ENCODE measurements around the gene UGT2B28. TPM values are rescaled to one million over a fixed set of nuclear protein-coding genes. Genes with fewer than 3 reads are reported as not detected.
"Not testable (repeated sequence)": the region's sequence is repeated elsewhere in the genome, so short reads cannot be mapped to it uniquely, and the experiment has no call there.

UGT2B28 gene
- polyA plus RNA-seq, 4 donors = 0.03 TPM; not detected in 3

GRCh38 chr4:69323284-69323683 is 43.0 kb downstream of the UGT2B28 start:
- Histone ChIP-seq H3K27me3 (ENCODE audit: control insufficient read depth in 3 of 3, insufficient read depth in 3 of 3, low read length in 3 of 3) (no peaks in the 10 kb centered on the region), H3K27ac (ENCODE audit: low read depth in 1 of 3, low read length in 2 of 3) (no peak overlapping the region), H3K4me3 (ENCODE audit: low read depth in 1 of 3, low read length in 3 of 3) (no peak overlapping the region), H3K4me1 (ENCODE audit: control insufficient read depth in 3 of 3, insufficient read depth in 2 of 3, low read depth in 1 of 3, low read length in 2 of 3) (peaks cover 0 to 4% (median 0%) of the 10 kb centered on the region in 3 donors), H3K36me3 (ENCODE audit: control insufficient read depth in 3 of 3, insufficient read depth in 2 of 3, low read depth in 1 of 3, low read length in 3 of 3) (no peaks in the 10 kb centered on the region), H3K9me3 (ENCODE audit: control insufficient read depth in 2 of 2, insufficient read depth in 1 of 2, low read depth in 1 of 2, low read length in 1 of 2) (no peaks in the 10 kb centered on the region)
- DNase-seq (no peak), FAIRE-seq (no peak)
- 48 to 83% (median 72%) methylated on average over 2 of the region's 2 CpGs for WGBS, 3 donors

GRCh38 chr4:69330345-69331047 is 50.2 kb downstream of the UGT2B28 start:
- peak overlapping the region in 1 of 3 donors; percentile 38 for H3K27ac ChIP-seq (ENCODE audit: low read depth in 1 of 3, low read length in 2 of 3)
- no peak for FAIRE-seq
- DNase-seq = peak in 1 of 2 donors; percentile 39

GRCh38 chr4:69331304-69331703 is 51.0 kb downstream of the UGT2B28 start:
- not testable (repeated sequence) for H3K9me3 ChIP-seq (ENCODE audit: control insufficient read depth in 2 of 2, insufficient read depth in 1 of 2, low read depth in 1 of 2, low read length in 1 of 2); H3K4me1 ChIP-seq (ENCODE audit: control insufficient read depth in 3 of 3, insufficient read depth in 2 of 3, low read depth in 1 of 3, low read length in 2 of 3); H3K27me3 ChIP-seq (ENCODE audit: control insufficient read depth in 3 of 3, insufficient read depth in 3 of 3, low read length in 3 of 3); H3K36me3 ChIP-seq (ENCODE audit: control insufficient read depth in 3 of 3, insufficient read depth in 2 of 3, low read depth in 1 of 3, low read length in 3 of 3); H3K4me3 ChIP-seq (ENCODE audit: low read depth in 1 of 3, low read length in 3 of 3)
- 11 to 64% (median 38%) methylated on average over 2 of the region's 2 CpGs for WGBS, 3 donors
- peak overlapping the region in 1 of 3 donors; percentile 38 for H3K27ac ChIP-seq (ENCODE audit: low read depth in 1 of 3, low read length in 2 of 3)
- DNase-seq (peak in 1 of 2 donors; percentile 70), FAIRE-seq (peak; percentile 19)

More at GRCh38 chr4:69330345-69331047, 50.2 kb downstream of the UGT2B28 start:
- H3K9me3 ChIP-seq (ENCODE audit: control insufficient read depth in 2 of 2, insufficient read depth in 1 of 2, low read depth in 1 of 2, low read length in 1 of 2) = peaks cover 0 to 3% of the 10 kb centered on the region in 2 donors
- WGBS, 3 donors = 42 to 72% (median 55%) methylated on average over 4 of the region's 4 CpGs
- no peak overlapping the region for H3K4me3 ChIP-seq (ENCODE audit: low read depth in 1 of 3, low read length in 3 of 3)
- no peaks in the 10 kb centered on the region for H3K36me3 ChIP-seq (ENCODE audit: control insufficient read depth in 3 of 3, insufficient read depth in 2 of 3, low read depth in 1 of 3, low read length in 3 of 3)
- H3K27me3 ChIP-seq (ENCODE audit: control insufficient read depth in 3 of 3, insufficient read depth in 3 of 3, low read length in 3 of 3) = no peaks in the 10 kb centered on the region
- H3K4me1 ChIP-seq (ENCODE audit: control insufficient read depth in 3 of 3, insufficient read depth in 2 of 3, low read depth in 1 of 3, low read length in 2 of 3) = no peaks in the 10 kb centered on the region

- not testable (repeated sequence) for H3K27ac ChIP-seq (ENCODE audit: low read depth in 1 of 3, low read length in 2 of 3); H3K27me3 ChIP-seq (ENCODE audit: control insufficient read depth in 3 of 3, insufficient read depth in 3 of 3, low read length in 3 of 3); H3K9me3 ChIP-seq (ENCODE audit: control insufficient read depth in 2 of 2, insufficient read depth in 1 of 2, low read depth in 1 of 2, low read length in 1 of 2); H3K4me1 ChIP-seq (ENCODE audit: control insufficient read depth in 3 of 3, insufficient read depth in 2 of 3, low read depth in 1 of 3, low read length in 2 of 3); H3K36me3 ChIP-seq (ENCODE audit: control insufficient read depth in 3 of 3, insufficient read depth in 2 of 3, low read depth in 1 of 3, low read length in 3 of 3); DNase-seq; H3K4me3 ChIP-seq (ENCODE audit: low read depth in 1 of 3, low read length in 3 of 3)
- peak; percentile 84 for FAIRE-seq
These were observed 55.2 kb downstream of the UGT2B28 start for GRCh38 chr4:69335485-69335884.

GRCh38 chr4:69343114-69343513 is 62.8 kb downstream of the UGT2B28 start:
- not testable (repeated sequence) for H3K4me3 ChIP-seq (ENCODE audit: low read depth in 1 of 3, low read length in 3 of 3); H3K4me1 ChIP-seq (ENCODE audit: control insufficient read depth in 3 of 3, insufficient read depth in 2 of 3, low read depth in 1 of 3, low read length in 2 of 3); H3K36me3 ChIP-seq (ENCODE audit: control insufficient read depth in 3 of 3, insufficient read depth in 2 of 3, low read depth in 1 of 3, low read length in 3 of 3); H3K9me3 ChIP-seq (ENCODE audit: control insufficient read depth in 2 of 2, insufficient read depth in 1 of 2, low read depth in 1 of 2, low read length in 1 of 2); H3K27me3 ChIP-seq (ENCODE audit: control insufficient read depth in 3 of 3, insufficient read depth in 3 of 3, low read length in 3 of 3); H3K27ac ChIP-seq (ENCODE audit: low read depth in 1 of 3, low read length in 2 of 3); FAIRE-seq; DNase-seq
- WGBS, 3 donors = 59 to 73% (median 73%) methylated on average over 2 of the region's 2 CpGs

- not testable (repeated sequence) for FAIRE-seq; H3K4me3 ChIP-seq (ENCODE audit: low read depth in 1 of 3, low read length in 3 of 3); H3K27me3 ChIP-seq (ENCODE audit: control insufficient read depth in 3 of 3, insufficient read depth in 3 of 3, low read length in 3 of 3); DNase-seq; H3K4me1 ChIP-seq (ENCODE audit: control insufficient read depth in 3 of 3, insufficient read depth in 2 of 3, low read depth in 1 of 3, low read length in 2 of 3); H3K36me3 ChIP-seq (ENCODE audit: control insufficient read depth in 3 of 3, insufficient read depth in 2 of 3, low read depth in 1 of 3, low read length in 3 of 3); H3K27ac ChIP-seq (ENCODE audit: low read depth in 1 of 3, low read length in 2 of 3); H3K9me3 ChIP-seq (ENCODE audit: control insufficient read depth in 2 of 2, insufficient read depth in 1 of 2, low read depth in 1 of 2, low read length in 1 of 2)
- 21 to 46% (median 24%) methylated on average over 8 of the region's 8 CpGs for WGBS, 3 donors
These were observed 63.5 kb downstream of the UGT2B28 start for GRCh38 chr4:69343558-69344420.

Other genes with a start within 250 kb of the UGT2B28 start
- 100 to 1,000 TPM in 1 of 4 donors, 10 to 100 TPM in 3; 20.7 to 106 (median 33.9) TPM for gene UGT2B7, start 184.0 kb upstream of the UGT2B28 start, polyA plus RNA-seq
- 1 to 10 TPM in 1 of 4 donors, under 1 TPM in 1, not detected in 2; 0.09 to 1.1 TPM for gene UGT2B11, start 65.7 kb upstream of the UGT2B28 start, polyA plus RNA-seq
- under 1 TPM in 1 of 4 donors, not detected in 3; 0.65 TPM for gene UGT2B4, start 215.4 kb downstream of the UGT2B28 start, polyA plus RNA-seq